Tibial nerve (tissue), 3 donors: ENCODE data around the gene NFASC.

Experiments
- CTCF ChIP-seq, 5 experiments: fragments of 200-600 bp in 3 of 5; fragments of 450-650 bp in 2 of 5; sonication (generic) in 3 of 5; IDR thresholded peaks; one replicate each; pipeline ENCODE4 v1.5.1; 2016 to 2019; ENCODE audit warnings: antibody characterized with exemption in 5 of 5, mild to moderate bottlenecking in 3 of 5, moderate library complexity in 2 of 5
- POLR2A ChIP-seq, 2 donors: fragments of 450-650 bp; IDR thresholded peaks; one replicate each; pipeline ENCODE4 v1.6.1; 2017; ENCODE audit warnings: antibody characterized with exemption in 2 of 2, mild to moderate bottlenecking in 2 of 2, moderate library complexity in 2 of 2

DNA sequence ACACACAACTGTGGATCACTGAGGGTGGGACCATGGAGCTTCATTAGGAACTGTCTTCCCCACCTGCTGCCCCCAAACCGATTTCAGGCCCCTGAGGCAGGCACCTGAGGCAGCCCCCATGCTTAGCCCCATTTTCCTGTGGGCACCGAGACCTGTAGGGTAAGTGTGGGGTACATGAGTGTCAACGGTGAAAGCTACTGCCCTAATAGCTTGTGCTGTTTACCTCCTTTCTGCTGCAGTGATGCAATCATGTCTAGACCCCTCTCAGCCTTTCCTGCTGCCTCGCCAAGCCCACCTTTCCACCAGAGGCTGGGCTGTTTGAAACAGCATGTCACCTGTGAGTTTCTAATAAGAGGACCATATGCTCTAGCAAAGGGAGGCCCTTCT, 53.0 kb downstream of the NFASC start:
- no peak for TF ChIP-seq CTCF (IDR thresholded peaks at IDR 0.05)
- no peak for TF ChIP-seq POLR2A (IDR thresholded peaks at IDR 0.05)
